CD4-positive, alpha-beta T cell treated with Interleukin-6 for 4 hours (primary cell): Measurements from ENCODE around the gene PLXNA2.

Source experiments
- DNase-seq: peaks from one replicate; pipeline ENCODE4 v3.0.0-alpha.2; 2020; ENCODE audit warnings: mixed read lengths

Gene PLXNA2

GRCh38 chr1:208157769-208158168, 86.4 kb downstream of the PLXNA2 start:
- no peak for DNase-seq

- DNase-seq, result no peak
These were observed 87.4 kb downstream of the PLXNA2 start for GRCh38 chr1:208156741-208157140.

GRCh38 chr1:208156310-208156709, 87.9 kb downstream of the PLXNA2 start:
- DNase-seq, result no peak

DNA sequence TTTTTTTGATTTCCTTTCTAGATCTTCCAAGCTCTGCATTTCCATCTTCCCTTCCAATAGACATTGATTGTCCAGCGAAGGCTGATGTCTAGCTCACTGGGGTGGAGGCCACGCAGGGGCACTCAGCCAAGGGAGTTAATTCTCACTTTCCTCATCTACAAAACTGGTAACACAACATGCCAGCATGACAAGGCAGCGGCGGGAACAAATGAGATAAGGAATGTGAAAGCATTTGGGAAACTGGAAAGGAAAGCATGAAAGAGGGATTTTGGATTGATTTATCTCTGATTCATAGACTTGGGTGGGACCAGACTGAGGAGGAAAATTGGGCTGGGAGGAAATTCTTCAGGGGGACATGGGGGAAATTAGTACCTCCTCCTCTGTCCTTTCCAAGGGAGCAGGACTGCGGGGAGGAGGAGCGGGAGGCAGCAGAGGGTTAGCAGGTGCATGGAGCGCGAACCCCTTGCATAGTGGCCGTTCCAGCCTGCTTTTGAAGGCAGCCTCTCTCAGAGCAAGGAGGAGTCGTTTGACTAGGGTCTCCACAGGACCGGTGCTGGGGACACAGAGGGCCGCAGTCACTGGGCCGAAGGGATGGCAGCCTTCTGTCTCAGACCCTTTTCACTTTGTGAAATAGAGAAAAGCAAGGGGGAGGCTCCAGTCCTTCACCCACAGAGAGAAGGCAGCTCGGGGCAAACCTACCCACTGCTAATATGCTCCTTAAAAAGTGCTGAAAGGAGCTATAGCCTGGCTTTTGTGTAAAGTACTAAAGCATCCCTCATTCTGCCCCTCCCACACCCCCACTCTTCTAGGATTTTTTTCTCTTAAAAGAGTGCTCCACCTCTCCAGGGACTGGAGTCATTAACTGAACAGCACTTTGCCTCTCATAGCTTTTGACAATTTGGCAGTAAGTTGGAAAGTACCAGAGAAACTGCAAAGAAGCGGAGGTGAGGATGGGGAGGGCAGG, 89.2 kb downstream of the PLXNA2 start:
- DNase-seq, result no peak

DNA sequence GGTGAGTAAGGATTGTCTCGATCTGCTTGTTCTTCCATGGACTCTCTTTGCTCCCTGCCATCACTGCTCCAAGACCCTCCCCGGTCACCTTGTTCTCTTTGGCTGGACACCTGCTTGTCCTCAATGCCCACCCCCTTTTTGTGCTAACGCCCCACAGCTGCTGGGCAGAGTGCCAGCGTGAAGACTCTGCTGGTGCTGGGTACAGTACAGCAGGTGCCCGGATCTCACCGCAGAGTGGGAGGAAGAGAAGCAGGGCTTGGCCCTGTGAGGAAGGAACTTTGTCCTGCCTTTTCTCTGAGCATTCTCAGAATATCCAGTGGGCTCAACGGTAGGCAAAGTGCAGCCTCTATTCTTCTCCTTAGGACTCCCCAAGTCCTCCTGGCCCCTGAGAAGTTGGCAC, 90.1 kb downstream of the PLXNA2 start:
- DNase-seq, result no peak

DNA sequence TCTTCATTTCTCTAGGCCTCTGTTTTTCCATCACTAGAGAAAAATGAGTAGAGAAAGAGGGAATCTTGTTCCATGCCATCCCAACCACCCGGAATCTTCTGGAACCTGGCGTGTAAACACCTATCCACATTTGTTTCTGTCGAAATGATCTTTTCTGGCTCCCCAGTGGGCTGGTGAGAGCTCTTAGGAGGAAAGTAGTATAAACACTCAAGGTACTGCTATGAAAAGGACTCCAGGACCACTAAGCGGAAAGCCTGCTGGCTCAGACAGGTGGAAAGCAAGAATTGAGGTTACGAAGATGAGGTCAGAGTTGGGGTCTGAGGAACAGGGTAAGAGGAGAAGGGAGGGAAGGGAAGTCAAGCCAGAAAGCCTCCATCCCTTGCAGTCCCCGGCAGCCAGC, 90.8 kb downstream of the PLXNA2 start:
- no peak for DNase-seq

- DNase-seq, result no peak
These were observed 92.2 kb downstream of the PLXNA2 start for GRCh38 chr1:208151728-208152598.

GRCh38 chr1:208150833-208151458, 93.2 kb downstream of the PLXNA2 start:
- no peak for DNase-seq

DNA sequence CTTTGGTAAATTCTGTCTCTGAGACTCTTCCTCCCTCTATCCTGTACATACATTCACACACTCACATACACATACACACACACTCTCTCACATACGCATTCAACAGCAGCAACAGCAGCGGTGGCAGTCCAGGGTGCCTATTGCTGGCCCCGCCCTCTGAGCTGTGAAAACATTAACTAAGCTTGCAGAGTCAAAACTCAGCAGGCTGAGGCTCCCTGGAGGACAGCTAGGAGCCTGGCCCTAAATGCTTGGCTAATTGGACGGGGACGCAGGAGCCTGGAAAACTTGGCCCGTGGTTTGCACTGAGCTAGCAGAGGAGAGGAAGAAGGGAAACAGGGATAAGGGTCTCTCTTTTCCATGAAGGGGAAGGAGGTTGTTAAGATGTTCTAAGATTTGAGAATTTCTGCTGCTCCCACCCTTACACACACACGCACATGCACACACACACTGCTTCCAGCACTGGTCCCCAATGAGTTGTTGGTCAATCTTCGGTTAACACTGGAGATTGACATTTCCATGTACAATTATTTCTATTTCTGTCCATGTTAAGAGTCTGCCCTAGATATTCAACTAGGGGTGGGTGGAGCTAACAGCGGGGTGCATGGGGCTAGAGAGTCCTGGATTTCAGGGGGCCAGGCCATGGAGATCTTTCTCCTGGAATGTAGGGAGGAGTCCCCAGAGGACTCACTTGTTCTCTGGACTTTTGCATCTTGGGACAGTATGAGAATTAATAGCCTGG, 94.2 kb downstream of the PLXNA2 start:
- no peak for DNase-seq

DNA sequence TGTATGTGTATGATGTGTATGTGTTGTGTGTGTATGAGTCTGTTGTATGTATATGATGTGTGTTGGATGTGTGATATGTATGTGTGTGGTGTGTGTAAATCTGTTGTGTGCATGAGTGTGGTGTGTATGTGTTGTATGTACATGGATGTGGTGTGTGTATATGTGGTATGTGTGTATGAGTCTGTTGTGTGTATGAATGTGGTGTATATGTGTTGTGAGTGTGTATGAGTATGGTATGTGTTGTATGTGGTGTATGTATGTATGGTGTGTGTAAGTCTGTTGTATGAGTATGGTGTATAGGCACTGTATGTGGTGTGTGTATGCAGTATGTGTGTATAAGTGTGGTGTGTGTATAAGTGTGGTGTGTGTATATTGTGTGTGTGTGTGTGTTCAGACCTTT, 95.0 kb downstream of the PLXNA2 start:
- DNase-seq, result no peak

- DNase-seq, result no peak
These were observed 95.8 kb downstream of the PLXNA2 start for GRCh38 chr1:208148380-208148779.

- no peak for DNase-seq
These were observed 97.5 kb downstream of the PLXNA2 start for GRCh38 chr1:208146650-208147049.

GRCh38 chr1:208145167-208145566, 99.0 kb downstream of the PLXNA2 start:
- DNase-seq, result no peak

- DNase-seq, result no peak
These were observed 101.4 kb downstream of the PLXNA2 start for GRCh38 chr1:208142590-208143382.

DNA sequence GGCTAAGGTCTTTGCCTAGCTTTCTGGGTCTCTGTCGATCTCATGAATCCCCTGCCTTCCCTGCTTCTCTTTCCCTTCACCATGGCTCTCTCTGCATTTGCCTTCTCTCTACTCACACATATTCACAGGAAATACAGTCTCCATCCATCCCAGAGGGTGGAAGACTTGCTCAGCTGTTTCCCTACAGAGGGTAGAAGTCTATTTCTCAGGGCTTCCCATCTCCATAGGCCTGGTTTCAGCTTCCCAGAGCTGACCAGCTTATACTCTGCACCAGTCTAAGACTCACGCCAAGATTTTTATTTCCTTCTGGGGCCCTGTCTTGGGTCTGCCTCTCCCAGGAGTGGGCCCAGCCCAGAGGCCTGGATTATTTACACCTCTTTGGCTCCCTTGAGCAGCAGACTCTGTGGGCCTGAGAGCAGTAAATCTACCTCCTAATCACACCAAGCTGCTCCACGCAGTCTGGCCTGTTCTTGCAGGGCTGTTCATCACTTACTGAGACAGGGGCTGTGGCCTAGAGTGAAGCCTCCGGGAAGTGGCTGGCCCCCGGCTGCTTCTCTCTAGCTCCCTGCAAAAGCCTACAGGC, 102.5 kb downstream of the PLXNA2 start:
- DNase-seq, result no peak

DNA sequence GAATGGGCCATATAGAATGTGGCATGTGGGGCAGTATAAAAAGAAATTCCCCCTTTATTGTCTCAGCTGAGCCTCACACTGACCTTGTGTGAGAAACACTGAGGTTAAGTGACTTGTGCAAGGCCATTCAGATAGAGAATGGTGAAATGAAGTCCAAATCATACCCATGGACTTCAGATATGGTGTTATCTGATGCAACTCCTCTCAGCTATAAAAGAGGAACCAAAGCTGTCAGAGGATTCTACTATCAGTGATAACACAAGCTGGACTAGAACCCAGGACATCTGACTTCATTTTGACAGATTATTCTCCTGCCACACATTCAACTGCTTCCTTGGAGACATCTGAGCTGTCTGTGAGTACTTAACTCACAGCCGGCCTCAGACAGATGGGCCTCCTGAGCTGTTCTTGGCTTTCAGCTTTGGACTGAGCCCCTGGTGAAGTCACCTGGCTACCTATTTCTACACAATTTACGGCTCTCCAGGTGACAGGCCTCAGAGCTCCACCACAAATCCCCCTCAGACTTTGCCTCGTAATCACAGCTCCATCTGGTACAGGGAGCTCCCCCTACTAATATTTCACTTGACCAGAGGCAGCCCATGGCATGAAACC, 104.6 kb downstream of the PLXNA2 start:
- no peak for DNase-seq

DNA sequence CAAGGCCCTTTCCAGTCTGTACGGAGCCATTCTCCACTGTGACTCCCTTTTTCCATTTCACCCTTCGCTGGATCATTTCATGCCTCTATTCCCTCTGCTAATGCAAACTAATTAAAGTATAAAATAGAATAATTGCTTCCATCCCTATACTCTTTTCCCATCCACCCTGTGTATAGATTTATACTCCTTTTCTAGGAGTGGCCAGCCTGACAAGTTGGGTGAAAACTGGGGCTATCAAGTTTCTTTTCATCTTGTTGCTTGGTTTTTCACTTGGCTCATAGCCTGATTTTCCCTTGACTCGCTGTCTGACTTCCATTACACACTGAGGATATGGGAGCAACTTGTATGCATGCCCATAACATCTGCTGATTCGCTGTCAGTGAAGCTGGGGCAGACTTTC, 107.0 kb downstream of the PLXNA2 start:
- DNase-seq, result no peak

DNA sequence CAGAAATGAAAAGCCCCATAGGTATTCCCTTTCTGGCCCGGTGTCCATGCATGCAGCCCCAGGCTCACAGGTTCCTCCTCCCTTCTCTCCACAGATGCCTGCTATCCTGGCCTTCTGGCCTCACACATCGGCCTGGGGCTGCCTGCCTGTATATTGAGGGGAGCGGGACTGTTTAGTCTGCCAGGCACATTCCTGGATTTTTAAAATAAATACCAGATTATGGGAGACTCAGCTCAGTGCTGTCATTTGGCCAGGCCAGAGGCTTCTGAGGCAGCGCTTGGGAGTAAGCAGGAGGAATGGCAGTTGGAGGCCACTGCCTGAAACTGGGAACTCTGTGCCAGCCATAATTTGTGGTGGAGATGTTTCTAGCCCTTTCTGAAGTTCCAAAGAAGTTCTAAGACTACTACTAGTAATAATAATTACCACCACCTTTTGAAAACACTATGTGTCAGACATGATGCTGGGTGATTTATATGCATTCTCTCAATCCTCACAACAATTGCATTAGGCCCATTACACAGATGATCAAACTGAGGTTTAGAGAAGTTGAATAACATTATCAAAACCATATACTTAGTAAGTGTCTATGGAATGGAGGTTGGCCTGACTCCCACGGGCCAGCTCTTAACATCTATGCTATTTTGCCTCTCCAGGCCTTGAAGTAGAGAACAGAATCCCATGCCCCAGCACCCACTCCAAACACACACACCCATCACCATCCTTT, 107.6 kb downstream of the PLXNA2 start:
- no peak for DNase-seq

DNA sequence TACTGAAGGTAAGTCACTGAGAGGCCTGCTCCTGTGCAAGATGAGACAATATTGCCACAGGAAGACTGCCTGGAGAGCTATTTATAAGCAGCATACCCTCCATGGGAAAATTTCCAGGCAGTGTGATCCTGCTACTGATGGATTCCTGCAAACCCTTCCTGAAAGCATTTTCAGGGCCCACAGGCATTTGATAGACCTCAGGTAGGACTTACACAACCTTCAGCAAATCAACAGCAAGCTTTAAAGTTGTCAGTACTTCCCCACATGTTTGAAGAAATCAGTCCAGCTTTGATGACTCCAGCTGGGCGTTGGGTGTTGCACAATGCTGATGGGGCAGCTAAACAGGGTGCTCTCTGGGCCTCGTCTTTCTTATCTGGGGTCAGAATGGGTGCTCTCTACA, 108.8 kb downstream of the PLXNA2 start:
- no peak for DNase-seq

- no peak for DNase-seq
These were observed 109.7 kb downstream of the PLXNA2 start for GRCh38 chr1:208134491-208134890.
